Lower lobe of right lung (tissue), 2 donors: ENCODE measurements around the gene BTBD3. TPM values are rescaled to one million over a fixed set of nuclear protein-coding genes. Genes with fewer than 3 reads are reported as not detected.
A peak's percentile ranks its signal among the peaks of the same experiment; 100 is the strongest.

Experiments
- ATAC-seq, 2 donors: fragments of 200-7000 bp; cut with Tn5 transposase; one replicate each; pipeline ENCODE4 v1.9.1; 2020 to 2022; ENCODE audit warnings: mild to moderate bottlenecking in 2 of 2, moderate library complexity in 2 of 2
- DNase-seq: peaks from one replicate; pipeline ENCODE4 v3.0.0-alpha.2; 2020
- H3K27ac ChIP-seq: fragments of 200-600 bp; one replicate; pipeline ENCODE4 v1.8.0; 2022
- H3K27me3 ChIP-seq: fragments of 200-600 bp; one replicate; pipeline ENCODE4 v1.8.0; 2022; ENCODE audit warnings: low read depth
- H3K36me3 ChIP-seq: fragments of 200-600 bp; one replicate; pipeline ENCODE4 v1.8.0; 2022; ENCODE audit warnings: mild to moderate bottlenecking
- H3K4me1 ChIP-seq: fragments of 200-600 bp; one replicate; pipeline ENCODE4 v1.8.0; 2022
- H3K4me3 ChIP-seq: fragments of 200-600 bp; one replicate; pipeline ENCODE4 v1.8.0; 2022; ENCODE audit warnings: mild to moderate bottlenecking
- H3K9me3 ChIP-seq: fragments of 200-600 bp; one replicate; pipeline ENCODE4 v1.8.0; 2022
- intact Hi-C: fragments of 100-400 bp; cut with DNase I; formaldehyde crosslinking; loops from one replicate; pipeline ENCODE4 v1.11.0; 2022
- total RNA-seq: library from RNA; stranded (reverse); fragmentation: NEBNext Ultra II Directional; extraction: Animal tissue kit (Norgen Biotek cat#: 25700); gene quantifications from one replicate; pipeline ENCODE4 v1.2.1, GENCODE V29; 2021
- TF ChIP-seq, protein P1 (sequence below): fragments of 200-600 bp; IDR thresholded peaks from one replicate; pipeline ENCODE4 v1.8.0; 2022; ENCODE audit warnings: antibody characterized with exemption, mild to moderate bottlenecking
- donor health status: DM: no; HTN: yes; CAD: no; lungs with severe emphysema.

Gene BTBD3
- total RNA-seq, 1 donor from 2014 or later: 37.0 TPM

DNA sequence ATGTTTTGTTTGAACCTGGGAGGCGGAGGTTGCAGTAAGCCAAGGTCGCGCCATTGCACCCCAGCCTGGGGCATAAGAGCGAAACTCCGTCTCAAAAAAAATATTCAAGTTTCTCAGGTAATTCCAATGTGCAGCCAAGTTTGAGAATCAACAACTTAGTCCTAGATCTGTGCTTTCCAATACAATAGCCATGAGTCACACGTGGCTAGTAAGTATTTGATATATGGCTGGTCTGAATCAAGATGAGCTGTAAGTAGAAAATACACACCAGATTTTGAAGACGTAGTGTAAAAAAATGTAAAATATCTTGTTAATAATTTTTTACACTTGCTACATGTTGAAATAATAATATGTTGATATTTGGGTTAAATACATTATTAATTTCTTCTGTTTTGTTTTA lies 35.0 kb upstream of the BTBD3 start:
- H3K27ac ChIP-seq: no peak overlapping the region
- H3K4me1 ChIP-seq: no peaks in the 10 kb centered on the region
- ATAC-seq (no peak), DNase-seq (no peak)
- no peaks in the 10 kb centered on the region for H3K9me3 ChIP-seq
- no peak overlapping the region for H3K4me3 ChIP-seq
- TF ChIP-seq, protein P1, sequence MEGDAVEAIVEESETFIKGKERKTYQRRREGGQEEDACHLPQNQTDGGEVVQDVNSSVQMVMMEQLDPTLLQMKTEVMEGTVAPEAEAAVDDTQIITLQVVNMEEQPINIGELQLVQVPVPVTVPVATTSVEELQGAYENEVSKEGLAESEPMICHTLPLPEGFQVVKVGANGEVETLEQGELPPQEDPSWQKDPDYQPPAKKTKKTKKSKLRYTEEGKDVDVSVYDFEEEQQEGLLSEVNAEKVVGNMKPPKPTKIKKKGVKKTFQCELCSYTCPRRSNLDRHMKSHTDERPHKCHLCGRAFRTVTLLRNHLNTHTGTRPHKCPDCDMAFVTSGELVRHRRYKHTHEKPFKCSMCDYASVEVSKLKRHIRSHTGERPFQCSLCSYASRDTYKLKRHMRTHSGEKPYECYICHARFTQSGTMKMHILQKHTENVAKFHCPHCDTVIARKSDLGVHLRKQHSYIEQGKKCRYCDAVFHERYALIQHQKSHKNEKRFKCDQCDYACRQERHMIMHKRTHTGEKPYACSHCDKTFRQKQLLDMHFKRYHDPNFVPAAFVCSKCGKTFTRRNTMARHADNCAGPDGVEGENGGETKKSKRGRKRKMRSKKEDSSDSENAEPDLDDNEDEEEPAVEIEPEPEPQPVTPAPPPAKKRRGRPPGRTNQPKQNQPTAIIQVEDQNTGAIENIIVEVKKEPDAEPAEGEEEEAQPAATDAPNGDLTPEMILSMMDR: no peak
- intact Hi-C loops: no loop called here
- H3K36me3 ChIP-seq: no peaks in the 10 kb centered on the region
- H3K27me3 ChIP-seq: no peaks in the 10 kb centered on the region

DNA sequence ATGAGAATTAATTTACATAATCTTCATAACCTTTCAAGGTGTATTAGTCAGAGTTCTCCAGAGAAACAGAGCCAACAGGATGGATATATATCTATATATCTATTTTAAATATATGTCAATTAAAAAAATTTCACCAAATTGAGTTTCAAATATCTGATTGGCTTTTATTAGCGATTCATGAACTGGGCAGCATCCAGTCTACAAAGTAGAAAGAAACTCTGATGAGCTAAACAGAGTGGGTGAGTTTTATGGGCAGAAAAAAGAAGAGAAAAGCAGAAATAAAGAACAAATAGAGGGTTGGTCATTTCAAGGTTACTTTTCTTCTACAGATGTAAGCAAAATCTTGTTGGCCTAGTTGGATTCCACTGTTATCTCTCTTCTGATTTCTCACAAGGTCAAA lies 29.0 kb upstream of the BTBD3 start:
- no peak for ATAC-seq
- TF ChIP-seq, protein P1: no peak
- H3K27me3 ChIP-seq: no peaks in the 10 kb centered on the region
- intact Hi-C loops: no loop called here
- H3K27ac ChIP-seq: no peak overlapping the region
- no peaks in the 10 kb centered on the region for H3K9me3 ChIP-seq
- no peak for DNase-seq
- peaks cover 14% of the 10 kb centered on the region for H3K4me1 ChIP-seq
- no peaks in the 10 kb centered on the region for H3K36me3 ChIP-seq
- H3K4me3 ChIP-seq: no peak overlapping the region

DNA sequence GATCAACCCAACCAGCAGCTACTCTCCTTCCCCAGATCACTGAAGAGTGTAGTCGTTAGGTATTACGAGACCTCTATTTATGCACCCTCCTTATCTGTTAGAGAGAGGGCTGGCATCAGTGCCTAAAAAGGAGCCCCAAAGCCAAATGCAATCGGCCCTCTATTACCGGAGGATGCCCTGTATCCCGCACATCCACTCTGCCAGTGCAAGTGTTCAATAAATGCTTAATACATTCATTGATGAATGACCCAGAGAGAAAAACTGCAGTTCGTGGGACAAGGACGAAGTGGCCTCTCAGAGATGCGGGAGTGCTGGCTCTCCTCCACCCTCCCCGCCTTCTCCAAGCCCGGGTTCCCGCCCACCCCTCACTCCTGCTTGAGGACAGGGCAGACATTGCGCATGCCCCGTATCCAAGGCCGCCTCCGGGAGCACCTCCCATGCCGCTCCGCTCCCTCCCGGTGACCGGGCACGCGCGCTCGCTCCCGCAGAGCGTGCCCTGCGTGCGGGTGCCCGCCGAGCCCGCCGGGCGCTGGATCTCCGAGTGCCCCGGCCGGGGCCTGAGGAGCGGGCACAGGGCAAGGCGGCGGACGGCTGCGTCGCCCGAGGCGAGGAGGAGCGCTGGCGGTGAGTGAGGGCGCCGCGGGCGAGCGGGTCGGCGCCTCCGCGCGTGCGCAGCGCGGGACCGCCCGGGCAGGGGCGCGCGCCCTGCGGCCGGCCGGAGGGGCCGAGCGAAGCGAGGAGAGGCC lies 27.2 kb upstream of the BTBD3 start:
- peak overlapping the region; percentile 89 for H3K27ac ChIP-seq
- peak; percentile 96 to 98 for ATAC-seq
- peak overlapping the region; percentile 74 for H3K4me3 ChIP-seq

DNA sequence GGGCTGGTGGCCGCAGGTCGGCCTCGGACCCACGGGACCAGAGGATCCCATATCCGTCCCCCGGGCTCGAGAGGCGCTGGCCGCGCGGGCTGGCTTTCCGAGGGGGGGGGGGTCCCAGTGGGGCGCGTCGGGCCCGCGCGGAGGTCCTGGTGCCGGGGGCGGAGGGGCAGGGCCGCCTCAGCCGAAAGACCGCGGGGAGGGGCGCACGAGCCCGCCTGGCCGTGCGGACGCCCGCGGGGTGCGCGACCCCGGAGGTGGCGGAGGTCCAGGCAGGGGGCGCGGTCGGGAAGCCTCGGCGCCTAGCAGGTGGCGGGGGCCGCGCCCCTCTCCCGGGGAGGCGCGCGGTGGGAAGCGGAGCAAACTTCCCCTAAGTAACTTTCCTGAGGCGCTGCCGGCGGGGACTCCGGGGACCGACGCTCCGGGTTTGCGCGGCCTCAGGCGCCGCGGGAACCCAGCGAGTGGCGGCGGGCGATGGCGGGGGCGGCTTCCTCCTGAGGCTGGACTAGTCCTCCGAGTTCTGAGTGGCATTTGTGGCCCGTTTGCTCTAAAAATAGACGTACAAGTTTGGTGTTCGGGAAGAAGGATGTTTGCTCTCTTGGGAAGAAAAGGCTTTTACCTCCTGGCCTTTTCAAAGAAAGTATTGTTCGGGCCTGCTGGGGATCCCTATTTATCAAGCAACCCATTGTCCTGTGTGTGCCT lies 26.5 kb upstream of the BTBD3 start:
- intact Hi-C loops: no loop called here
- H3K27me3 ChIP-seq: no peaks in the 10 kb centered on the region
- TF ChIP-seq, protein P1: no peak
- ATAC-seq: peak; percentile 75 to 77
- H3K4me1 ChIP-seq: peaks cover 19% of the 10 kb centered on the region
- peak overlapping the region; percentile 74 for H3K4me3 ChIP-seq
- H3K9me3 ChIP-seq: no peaks in the 10 kb centered on the region
- no peaks in the 10 kb centered on the region for H3K36me3 ChIP-seq
- H3K27ac ChIP-seq: peak overlapping the region; percentile 89
- peak; percentile 75 for DNase-seq

More for the DNA sequence above, 27.2 kb upstream of the BTBD3 start:
- TF ChIP-seq, protein P1: no peak
- no peaks in the 10 kb centered on the region for H3K9me3 ChIP-seq
- H3K27me3 ChIP-seq: no peaks in the 10 kb centered on the region
- H3K4me1 ChIP-seq: peaks cover 15% of the 10 kb centered on the region
- H3K36me3 ChIP-seq: no peaks in the 10 kb centered on the region
- peak; percentile 93 for DNase-seq
- intact Hi-C loops: no loop called here

DNA sequence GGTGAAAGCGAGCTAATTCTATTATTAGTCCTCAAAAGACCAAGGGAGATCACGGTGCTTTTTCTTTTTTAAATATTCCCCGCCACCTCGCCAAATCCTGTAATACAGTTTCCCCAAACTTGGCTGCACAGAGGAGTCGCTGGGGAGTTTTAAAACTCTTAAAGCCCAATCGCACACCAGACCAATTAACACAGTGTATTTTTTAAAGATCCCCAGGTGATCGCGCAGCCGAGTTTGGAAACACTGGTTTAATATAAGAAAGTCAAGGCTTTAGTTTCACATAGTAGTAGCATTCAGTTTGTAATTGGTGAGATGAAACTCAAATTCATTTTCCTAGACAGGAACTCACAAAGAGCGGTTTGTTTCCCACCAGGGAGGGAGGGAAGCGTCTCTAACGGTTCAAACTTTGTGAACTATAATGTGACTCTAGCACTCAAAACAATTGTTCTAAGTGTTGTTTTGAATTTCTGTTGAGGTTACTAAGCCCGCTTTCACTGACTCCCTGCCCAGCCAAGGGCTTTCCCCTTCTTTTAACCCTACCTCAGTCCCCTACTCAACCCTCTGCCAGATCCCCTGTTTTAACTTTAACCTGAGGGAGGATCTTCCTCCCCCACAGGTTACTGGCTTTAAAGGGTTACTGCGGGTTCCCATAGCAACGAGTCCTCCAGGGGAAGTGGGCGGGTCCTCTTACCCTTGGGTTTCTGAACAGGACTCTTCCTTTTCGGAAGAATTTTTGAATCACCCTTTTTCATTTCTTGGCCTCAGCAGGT lies 25.7 kb upstream of the BTBD3 start:
- ATAC-seq: peak; percentile 15 to 58
- Histone ChIP-seq H3K4me3 (peak overlapping the region; percentile 74), H3K27ac (peak overlapping the region; percentile 89), H3K27me3 (no peaks in the 10 kb centered on the region), H3K9me3 (no peaks in the 10 kb centered on the region), H3K36me3 (no peaks in the 10 kb centered on the region), H3K4me1 (peaks cover 19% of the 10 kb centered on the region)
- DNase-seq: peak; percentile 62
- TF ChIP-seq, protein P1: no peak
- intact Hi-C loops: no loop called here
